Mesothelial cell of epicardium (in vitro differentiated cells): ENCODE data around the gene UXS1. TPM values are rescaled to one million over a fixed set of nuclear protein-coding genes. Genes with fewer than 3 reads are reported as not detected.
"Not testable (repeated sequence)": the region's sequence is repeated elsewhere in the genome, so short reads cannot be mapped to it uniquely, and the experiment has no call there.

Source experiments
- DNase-seq, 2 experiments: peaks; one replicate each; pipeline ENCODE4 v3.0.0; 2021; ENCODE audit warnings: low spot score in 2 of 2; ENCODE audit not compliant: unreplicated experiment in 2 of 2
- H3K27ac Mint-ChIP-seq: 2 replicates; pipeline ENCODE4 v1.8.0; 2021; ENCODE audit warnings: mixed read lengths
- H3K27me3 Mint-ChIP-seq: 2 replicates; pipeline ENCODE4 v1.8.0; 2021; ENCODE audit warnings: low read depth, mixed read lengths
- H3K36me3 Mint-ChIP-seq: 2 replicates; pipeline ENCODE4 v1.8.0; 2021; ENCODE audit warnings: mixed read lengths
- H3K4me1 Mint-ChIP-seq: 2 replicates; pipeline ENCODE4 v1.8.0; 2021; ENCODE audit warnings: mixed read lengths
- H3K4me3 Mint-ChIP-seq: 2 replicates; pipeline ENCODE4 v1.8.0; 2021; ENCODE audit warnings: mild to moderate bottlenecking, moderate library complexity, mixed read lengths
- H3K9me3 Mint-ChIP-seq: 2 replicates; pipeline ENCODE4 v1.8.0; 2021; ENCODE audit warnings: mixed read lengths
- total RNA-seq: library from RNA; stranded (reverse); gene quantifications from 3 replicates; pipeline ENCODE4 v1.2.1, GENCODE V29; 2021
- TF ChIP-seq, protein P1 (sequence below): fragments of 200-600 bp; sonication (generic); IDR thresholded peaks from one replicate; pipeline ENCODE4 v1.5.0; 2021; ENCODE audit warnings: antibody characterized with exemption; ENCODE audit not compliant: unreplicated experiment

UXS1 gene
- total RNA-seq, 1 donor from 2014 or later: 52.8 TPM

DNA sequence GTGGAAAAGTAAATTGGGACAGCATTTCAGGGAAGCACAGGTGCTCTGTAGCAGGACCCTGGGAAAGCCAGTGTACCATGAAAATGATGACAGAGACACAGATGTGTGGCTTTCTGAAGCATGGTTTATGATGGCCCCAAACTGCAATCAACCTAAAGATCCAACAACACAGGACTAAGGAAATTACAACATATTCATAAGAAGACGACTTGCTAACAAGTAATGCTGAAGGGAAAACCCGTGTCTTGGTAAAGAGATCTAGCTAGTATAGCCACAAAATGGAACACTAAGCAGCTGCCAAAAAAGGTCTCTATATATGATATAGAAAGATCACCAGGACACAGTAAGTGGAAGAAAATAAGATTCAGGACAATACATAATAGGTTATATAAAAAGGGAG is 53.2 kb downstream of the UXS1 start:
- peaks cover 9% of the 10 kb centered on the region for H3K4me1 Mint-ChIP-seq
- H3K4me3 Mint-ChIP-seq: no peak overlapping the region
- peaks cover 40% of the 10 kb centered on the region for H3K36me3 Mint-ChIP-seq
- TF ChIP-seq, protein P1, sequence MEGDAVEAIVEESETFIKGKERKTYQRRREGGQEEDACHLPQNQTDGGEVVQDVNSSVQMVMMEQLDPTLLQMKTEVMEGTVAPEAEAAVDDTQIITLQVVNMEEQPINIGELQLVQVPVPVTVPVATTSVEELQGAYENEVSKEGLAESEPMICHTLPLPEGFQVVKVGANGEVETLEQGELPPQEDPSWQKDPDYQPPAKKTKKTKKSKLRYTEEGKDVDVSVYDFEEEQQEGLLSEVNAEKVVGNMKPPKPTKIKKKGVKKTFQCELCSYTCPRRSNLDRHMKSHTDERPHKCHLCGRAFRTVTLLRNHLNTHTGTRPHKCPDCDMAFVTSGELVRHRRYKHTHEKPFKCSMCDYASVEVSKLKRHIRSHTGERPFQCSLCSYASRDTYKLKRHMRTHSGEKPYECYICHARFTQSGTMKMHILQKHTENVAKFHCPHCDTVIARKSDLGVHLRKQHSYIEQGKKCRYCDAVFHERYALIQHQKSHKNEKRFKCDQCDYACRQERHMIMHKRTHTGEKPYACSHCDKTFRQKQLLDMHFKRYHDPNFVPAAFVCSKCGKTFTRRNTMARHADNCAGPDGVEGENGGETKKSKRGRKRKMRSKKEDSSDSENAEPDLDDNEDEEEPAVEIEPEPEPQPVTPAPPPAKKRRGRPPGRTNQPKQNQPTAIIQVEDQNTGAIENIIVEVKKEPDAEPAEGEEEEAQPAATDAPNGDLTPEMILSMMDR: no peak
- no peaks in the 10 kb centered on the region for H3K27me3 Mint-ChIP-seq
- H3K9me3 Mint-ChIP-seq: no peaks in the 10 kb centered on the region
- no peak for DNase-seq
- no peak overlapping the region for H3K27ac Mint-ChIP-seq

DNA sequence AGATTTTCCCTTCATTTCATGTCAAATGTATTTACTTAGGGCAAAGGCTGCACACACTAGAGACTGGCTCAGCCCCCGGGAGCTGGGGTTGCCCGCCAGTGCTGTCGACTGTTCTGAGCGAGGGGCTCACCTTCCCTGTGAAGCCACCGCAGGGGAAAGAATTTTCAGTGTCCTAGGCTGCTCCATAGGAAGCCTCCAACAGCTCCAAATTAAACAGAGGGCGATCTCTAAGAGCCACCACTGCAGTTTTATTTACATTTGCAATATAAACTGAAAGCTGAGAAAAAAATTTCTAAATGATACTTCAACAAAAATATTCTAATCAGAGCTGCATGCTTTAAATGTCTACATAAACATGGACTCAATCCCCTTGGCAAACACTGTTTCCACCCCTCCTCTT is 54.0 kb downstream of the UXS1 start:
- H3K27ac Mint-ChIP-seq: no peak overlapping the region
- H3K9me3 Mint-ChIP-seq: no peaks in the 10 kb centered on the region
- peaks cover 38% of the 10 kb centered on the region for H3K36me3 Mint-ChIP-seq
- no peak for DNase-seq
- peaks cover 9% of the 10 kb centered on the region for H3K4me1 Mint-ChIP-seq
- no peak overlapping the region for H3K4me3 Mint-ChIP-seq
- H3K27me3 Mint-ChIP-seq: no peaks in the 10 kb centered on the region
- TF ChIP-seq, protein P1: no peak

DNA sequence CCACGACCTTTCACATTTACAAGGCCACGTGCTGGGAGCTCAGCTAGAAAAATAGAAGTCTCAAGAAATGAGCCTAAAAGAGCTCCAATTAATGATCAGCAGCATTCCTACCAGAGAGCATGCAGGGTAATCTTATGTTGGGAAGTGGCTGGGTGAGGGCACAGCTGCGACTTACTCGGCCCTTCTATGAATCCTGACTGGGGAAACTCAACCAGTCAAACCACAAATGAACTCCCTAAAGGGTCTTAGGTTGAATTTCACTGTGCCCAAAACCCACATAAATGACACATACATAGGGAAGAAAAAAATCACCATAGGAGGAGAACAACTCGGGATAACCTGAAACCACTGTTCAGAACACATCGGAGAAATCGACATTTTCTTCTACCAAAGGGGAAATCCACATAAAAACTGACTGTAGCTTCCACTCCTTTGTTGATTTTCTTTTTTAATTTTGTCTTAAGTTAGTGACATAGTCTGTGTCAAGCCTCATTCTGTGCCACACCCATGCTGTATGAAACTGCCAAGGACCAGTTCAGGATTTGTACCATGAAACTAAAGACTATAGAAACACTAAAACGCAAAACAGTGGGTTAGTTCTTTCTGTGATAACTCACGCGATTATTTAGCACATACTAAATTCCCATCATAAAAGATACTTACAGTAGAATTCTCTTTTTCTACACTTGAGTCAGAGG is 54.7 kb downstream of the UXS1 start:
- no peaks in the 10 kb centered on the region for H3K9me3 Mint-ChIP-seq
- no peak for DNase-seq
- no peak overlapping the region for H3K4me3 Mint-ChIP-seq
- no peak overlapping the region for H3K27ac Mint-ChIP-seq
- no peaks in the 10 kb centered on the region for H3K27me3 Mint-ChIP-seq
- peaks cover 33% of the 10 kb centered on the region for H3K36me3 Mint-ChIP-seq
- TF ChIP-seq, protein P1: no peak
- H3K4me1 Mint-ChIP-seq: peaks cover 9% of the 10 kb centered on the region

DNA sequence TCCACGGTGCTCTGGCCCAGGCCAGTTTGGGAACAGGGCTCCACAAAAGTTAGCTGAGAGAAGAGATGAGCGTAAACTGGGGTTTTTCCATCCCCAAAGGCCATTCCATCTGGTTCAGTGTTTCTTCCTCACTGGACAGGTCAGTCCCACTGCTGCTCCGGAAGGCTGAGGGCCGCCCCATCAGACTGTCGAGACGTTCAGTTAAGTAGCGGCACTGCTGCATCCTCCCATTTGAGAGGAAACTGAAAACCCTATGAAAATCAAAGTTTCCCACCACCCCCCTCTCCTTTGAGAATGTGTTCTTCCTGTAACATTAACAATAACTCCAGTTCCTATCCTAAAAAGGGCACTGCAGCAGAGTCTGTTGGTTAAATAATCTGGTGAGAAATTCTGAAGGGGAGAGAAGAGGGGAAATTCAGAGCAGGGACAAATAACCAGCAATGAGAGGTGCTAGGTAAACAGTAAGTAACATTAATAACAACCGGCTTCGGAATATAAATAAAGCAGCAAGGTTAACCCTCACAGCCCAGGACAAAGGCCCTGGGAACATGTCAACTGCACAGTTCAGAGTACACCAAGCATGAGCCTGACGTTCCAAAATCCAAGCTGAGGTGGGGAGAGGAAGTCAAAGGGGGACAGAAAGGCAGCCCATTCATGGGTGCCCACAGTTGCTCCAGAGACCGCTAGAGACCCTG is 55.4 kb downstream of the UXS1 start:
- no peak for DNase-seq
- Mint-ChIP-seq H3K36me3 (peaks cover 26% of the 10 kb centered on the region), H3K4me3 (no peak overlapping the region), H3K27ac (peak overlapping the region; percentile 91), H3K27me3 (no peaks in the 10 kb centered on the region), H3K9me3 (no peaks in the 10 kb centered on the region), H3K4me1 (peaks cover 9% of the 10 kb centered on the region)
- TF ChIP-seq, protein P1: no peak

DNA sequence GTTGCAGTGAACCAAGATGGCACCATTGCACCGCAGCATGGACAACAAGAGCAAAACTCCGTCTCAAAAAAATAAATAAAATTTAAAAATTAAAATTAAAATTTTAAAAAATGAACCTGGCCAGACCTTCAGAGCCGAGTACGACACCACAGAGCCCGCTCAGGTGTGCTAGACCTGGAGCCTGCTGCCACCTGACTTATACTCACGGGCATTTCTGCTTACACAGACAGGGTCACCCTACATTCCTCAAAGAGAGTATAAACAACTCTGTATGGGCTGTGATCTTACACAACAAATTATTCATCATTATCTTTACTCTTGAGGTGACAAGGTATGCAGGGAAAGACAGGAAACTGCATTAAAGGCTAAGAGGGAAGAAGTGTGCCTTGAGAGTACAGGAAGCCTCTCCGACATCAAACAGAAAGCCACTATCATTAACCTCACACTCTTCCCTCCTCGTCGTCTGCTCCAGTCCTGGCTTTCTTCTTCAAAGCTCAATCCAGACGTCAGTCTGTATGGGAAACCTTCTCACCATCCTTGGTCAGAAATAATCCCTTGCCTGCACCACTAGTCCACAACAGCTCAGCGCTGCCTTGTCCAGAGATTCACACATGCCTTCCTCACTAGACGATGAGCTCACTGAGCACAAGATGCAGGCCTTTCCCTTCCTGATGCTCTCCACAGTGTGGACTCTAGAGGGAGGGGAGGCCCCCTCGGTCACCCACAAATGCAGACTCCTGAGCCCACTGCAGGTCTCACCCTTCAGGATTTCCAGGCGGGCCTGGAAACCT is 56.2 kb downstream of the UXS1 start:
- Mint-ChIP-seq H3K36me3 (peaks cover 22% of the 10 kb centered on the region), H3K4me1 (peaks cover 9% of the 10 kb centered on the region), H3K27ac (peak overlapping the region; percentile 91), H3K9me3 (no peaks in the 10 kb centered on the region), H3K27me3 (no peaks in the 10 kb centered on the region), H3K4me3 (no peak overlapping the region)
- DNase-seq: no peak
- TF ChIP-seq, protein P1: no peak

DNA sequence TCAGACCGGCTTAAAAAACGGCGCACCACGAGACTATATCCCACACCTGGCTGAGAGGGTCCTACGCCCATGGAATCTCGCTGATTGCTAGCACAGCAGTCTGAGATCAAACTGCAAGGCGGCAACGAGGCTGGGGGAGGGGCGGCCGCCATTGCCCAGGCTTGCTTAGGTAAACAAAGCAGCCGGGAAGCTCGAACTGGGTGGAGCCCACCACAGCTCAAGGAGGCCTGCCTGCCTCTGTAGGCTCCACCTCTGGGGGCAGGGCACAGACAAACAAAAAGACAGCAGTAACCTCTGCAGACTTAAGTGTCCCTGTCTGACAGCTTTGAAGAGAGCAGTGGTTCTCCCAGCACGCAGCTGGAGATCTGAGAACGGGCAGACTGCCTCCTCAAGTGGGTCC is 62.9 kb downstream of the UXS1 start:
- DNase-seq, H3K9me3 Mint-ChIP-seq, H3K27me3 Mint-ChIP-seq, H3K4me1 Mint-ChIP-seq, H3K27ac Mint-ChIP-seq: not testable (repeated sequence)
- peaks cover 20% of the 10 kb centered on the region for H3K36me3 Mint-ChIP-seq
- peak overlapping the region; percentile 61 for H3K4me3 Mint-ChIP-seq
